MM.1S (cell line): ENCODE data around the gene DNAJB1.

Source experiments
- EZH2phosphoT487 ChIP-seq: fragments of 300-600 bp; sonication (generic); IDR thresholded peaks from 2 replicates; pipeline ENCODE4 v1.6.1; 2018; ENCODE audit warnings: antibody characterized with exemption, low read length
- TF ChIP-seq, protein P1 (sequence below): fragments of 300-600 bp; sonication (generic); IDR thresholded peaks from 2 replicates; pipeline ENCODE4 v1.5.1; 2016; ENCODE audit warnings: antibody characterized with exemption, low read length, mixed read lengths

GRCh38 chr19:14472202-14472938 lies 45.8 kb downstream of the DNAJB1 start:
- TF ChIP-seq, protein P1, sequence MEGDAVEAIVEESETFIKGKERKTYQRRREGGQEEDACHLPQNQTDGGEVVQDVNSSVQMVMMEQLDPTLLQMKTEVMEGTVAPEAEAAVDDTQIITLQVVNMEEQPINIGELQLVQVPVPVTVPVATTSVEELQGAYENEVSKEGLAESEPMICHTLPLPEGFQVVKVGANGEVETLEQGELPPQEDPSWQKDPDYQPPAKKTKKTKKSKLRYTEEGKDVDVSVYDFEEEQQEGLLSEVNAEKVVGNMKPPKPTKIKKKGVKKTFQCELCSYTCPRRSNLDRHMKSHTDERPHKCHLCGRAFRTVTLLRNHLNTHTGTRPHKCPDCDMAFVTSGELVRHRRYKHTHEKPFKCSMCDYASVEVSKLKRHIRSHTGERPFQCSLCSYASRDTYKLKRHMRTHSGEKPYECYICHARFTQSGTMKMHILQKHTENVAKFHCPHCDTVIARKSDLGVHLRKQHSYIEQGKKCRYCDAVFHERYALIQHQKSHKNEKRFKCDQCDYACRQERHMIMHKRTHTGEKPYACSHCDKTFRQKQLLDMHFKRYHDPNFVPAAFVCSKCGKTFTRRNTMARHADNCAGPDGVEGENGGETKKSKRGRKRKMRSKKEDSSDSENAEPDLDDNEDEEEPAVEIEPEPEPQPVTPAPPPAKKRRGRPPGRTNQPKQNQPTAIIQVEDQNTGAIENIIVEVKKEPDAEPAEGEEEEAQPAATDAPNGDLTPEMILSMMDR = peak; percentile 77
- no peak for TF ChIP-seq EZH2phosphoT487
